NCI-H748 (cell line): Measurements from ENCODE around the gene WNT2.

Experiments
- DNase-seq: peaks from one replicate; lab custom pipeline; 2025; ENCODE audit not compliant: unreplicated experiment; lab: John Stamatoyannopoulos, UW

WNT2 gene

GRCh38 chr7:117322741-117323304 lies at the start of gene WNT2:
Gene WNT2, minus strand, starts transcription at chr7:117323058. Its CDS starts 69 bp downstream, at chr7:117322989.
- DNase-seq: peak; percentile 16

DNA sequence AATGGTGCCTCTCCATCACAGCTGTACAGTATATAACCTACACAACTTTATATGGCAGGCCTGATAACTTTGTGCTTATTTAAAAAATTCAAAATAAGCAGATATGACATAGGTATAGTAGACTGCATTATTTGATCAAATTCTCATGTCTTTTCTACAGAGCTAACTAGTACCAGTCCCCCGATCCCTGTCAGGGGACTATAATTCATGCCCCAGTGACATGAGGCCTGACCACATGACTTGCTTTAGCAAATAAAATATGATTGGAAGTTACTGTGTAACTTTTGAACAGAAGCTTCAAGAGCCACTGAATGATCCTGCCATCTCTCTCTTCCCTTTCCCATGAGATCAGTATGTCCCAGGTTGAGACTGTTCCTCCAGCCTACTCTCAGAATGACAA lies 49.2 kb upstream of the WNT2 start:
- DNase-seq: no peak

- DNase-seq: no peak
Observed at GRCh38 chr7:117364339-117365080, 41.7 kb upstream of the WNT2 start.

- no peak for DNase-seq
Observed at GRCh38 chr7:117362294-117362888, 39.5 kb upstream of the WNT2 start.

- DNase-seq: no peak
Observed at GRCh38 chr7:117350027-117350426, 27.2 kb upstream of the WNT2 start.

DNA sequence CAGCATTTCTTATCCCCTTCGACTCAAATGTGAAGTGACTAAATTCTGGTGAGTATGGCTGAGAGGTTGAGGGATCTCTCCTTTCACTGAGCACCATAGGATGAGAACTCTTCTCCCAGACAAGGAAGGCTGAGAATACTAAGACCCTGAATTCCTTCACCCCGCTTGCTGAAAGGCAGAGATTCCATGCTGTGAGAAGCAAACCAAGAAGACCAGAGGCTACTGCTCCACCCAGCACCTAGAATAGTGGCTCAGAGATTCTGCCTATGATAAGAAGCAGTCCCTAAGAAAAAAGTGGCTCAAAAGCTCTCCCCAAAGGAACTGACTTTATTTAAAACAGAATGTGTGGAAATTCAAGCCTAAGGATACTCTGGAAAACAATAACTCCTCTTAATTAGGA lies 26.7 kb upstream of the WNT2 start:
- no peak for DNase-seq

DNA sequence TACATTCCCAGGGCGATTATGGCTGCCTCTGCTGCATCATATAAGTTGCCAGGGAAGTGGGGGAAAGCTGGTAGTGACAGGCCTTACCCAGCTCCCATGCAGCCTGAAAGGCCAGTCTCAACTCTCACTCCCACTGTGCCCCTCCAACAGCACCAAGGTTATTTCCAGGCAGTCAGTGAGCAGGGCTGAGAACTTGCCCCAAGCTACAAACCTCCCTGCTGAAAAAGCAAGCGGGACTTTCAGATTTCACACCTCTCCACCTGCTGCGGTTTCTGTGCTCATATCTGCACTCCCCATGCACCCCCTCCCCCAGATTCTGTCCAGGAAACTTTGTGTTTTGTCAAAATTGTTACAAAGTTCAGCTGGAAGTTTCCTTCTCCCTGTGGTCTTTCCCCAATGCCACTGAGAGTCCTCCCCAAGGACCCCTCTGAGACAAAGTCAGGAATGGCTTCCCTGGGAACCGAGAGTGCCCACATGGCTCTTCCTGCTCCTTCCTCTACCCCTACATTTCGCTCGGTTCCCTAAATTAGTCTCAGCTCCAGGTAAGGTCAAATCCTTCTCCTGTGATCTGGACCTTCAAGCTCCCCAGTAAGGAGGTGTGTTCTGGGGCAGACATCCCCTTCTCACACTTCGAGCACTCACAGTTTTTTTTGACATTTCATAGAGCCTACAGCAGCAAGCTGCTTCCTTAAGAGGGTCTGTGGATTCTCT lies 25.3 kb upstream of the WNT2 start:
- no peak for DNase-seq

- DNase-seq: peak; percentile 52
Observed at GRCh38 chr7:117347480-117347879, 24.6 kb upstream of the WNT2 start.

DNA sequence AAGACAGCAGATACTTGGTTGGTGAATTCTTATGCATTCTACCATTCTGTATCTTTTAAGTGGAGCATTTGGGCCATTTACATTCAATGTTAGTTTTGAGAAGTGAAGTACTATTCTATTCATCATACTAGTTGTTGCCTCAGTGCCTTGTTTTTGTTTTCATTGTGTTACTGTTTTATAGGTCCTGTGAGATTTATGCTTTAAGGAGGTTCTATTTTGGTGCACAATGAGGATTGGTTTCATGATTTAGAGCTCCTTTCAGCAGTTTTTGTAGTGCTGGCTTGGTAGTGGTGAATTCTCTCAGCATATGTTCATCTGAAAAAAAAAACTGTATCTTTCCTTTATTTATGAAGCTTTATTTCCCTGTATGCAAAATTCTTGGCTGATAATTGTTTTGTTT lies 23.3 kb upstream of the WNT2 start:
- DNase-seq: no peak

- DNase-seq: no peak
Observed at GRCh38 chr7:117338020-117338419, 15.2 kb upstream of the WNT2 start.

DNA sequence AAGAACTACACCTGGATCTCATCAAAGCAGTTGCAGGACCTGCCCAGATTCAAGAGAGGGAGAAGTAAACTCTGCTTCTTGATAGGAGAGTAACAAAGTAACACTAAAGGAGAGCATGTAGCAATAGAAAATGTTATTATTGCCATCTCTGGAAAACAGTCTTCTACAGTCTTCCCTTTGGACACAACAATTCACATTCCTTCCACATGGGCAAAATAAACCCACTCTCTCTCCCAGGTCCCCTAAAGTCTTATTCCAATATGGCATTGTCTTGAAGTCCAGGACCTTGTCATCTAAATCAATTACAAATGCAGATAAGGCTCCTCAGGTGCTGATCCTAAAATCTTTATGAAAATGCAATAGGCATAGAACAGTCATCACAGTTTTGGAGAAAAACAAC lies 10.3 kb upstream of the WNT2 start:
- no peak for DNase-seq

- DNase-seq: no peak
Observed at GRCh38 chr7:117332031-117332430, 9.2 kb upstream of the WNT2 start.

DNA sequence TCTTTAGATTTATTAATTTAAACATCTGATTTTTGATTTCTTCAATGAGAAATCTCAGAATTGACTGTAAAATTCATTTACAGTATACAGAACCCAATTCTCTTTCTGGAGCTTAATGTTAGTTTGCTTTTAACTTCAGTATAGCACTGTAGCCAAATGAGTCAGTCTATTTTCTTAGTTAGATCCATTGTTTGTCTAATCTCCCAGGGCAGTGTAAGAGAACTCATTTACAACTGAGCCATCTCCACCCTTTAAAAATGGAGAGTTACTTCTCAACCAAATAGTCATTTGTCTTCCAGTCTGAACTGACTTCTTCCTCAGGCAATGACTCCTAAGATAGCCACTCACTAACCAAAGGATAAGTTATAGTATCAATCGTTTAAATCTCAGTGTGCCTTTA lies 3.0 kb upstream of the WNT2 start:
- no peak for DNase-seq

DNA sequence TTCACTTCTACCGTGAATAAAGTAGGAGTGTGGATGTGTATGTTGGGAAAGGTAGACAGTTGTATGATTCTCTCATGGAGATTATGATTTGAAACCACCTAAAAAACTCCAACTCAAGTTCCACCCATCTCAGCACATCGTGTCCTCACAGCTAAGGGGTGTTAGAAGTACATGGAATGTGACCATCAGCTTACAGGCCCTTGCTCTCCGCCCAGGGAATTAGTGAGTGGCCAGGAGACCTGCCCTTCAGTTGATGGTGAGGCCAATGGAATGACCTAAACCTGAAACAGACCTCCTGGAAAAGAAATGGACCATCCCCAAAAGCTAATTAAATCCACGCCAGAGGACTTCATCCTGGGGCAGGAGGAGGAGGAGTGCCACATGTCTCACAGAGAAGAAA lies 2.1 kb upstream of the WNT2 start:
- DNase-seq: no peak

DNA sequence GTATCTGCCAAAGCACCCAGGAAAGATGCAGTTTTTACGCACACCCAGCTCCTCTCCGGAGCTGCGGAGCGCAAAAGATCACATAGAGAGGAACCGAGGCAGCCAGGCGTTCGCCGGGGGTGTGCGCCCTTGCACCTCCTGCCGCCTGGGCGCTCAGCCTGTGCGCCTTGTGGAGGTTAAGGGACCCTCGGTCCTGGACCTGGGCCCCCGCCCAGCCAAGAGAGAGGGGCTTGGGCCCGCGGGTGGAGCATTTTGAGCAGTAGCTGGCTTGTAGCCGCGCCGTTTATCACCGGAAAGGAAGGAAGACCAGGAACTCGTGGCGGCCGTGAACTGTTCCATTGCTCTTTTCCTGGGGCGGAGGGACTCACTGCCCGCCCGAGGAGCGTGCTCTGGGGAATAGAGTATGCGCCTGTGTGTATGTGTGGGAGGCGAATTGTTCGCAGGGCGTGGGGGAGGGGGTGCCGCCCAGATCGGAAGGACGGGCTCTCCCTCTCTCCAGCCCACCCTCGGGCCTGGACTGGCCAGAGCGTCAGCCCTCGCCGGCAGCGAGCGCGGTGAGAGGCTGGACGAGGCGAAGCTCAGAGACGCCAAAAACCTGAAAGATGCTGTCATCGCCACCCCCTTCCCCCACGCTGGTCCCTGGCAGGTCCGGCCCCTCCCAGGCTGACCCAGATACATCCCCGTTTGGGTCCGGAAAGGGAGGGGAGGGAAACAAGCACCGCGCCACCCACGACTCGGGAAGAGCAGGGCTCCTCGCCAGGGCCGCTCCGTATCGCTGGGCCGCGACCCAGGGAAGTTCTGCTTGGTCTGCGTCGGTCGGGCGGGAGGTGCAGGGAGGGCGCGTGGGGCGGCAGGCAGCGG lies 1.2 kb upstream of the WNT2 start:
- peak; percentile 62 for DNase-seq

GRCh38 chr7:117323305-117323850 lies 520 bp upstream of the WNT2 start:
- DNase-seq: peak; percentile 35

- DNase-seq: no peak
Observed at GRCh38 chr7:117320523-117320922, 2.3 kb downstream of the WNT2 start.

GRCh38 chr7:117319181-117319580 lies 3.7 kb downstream of the WNT2 start:
- DNase-seq: no peak

DNA sequence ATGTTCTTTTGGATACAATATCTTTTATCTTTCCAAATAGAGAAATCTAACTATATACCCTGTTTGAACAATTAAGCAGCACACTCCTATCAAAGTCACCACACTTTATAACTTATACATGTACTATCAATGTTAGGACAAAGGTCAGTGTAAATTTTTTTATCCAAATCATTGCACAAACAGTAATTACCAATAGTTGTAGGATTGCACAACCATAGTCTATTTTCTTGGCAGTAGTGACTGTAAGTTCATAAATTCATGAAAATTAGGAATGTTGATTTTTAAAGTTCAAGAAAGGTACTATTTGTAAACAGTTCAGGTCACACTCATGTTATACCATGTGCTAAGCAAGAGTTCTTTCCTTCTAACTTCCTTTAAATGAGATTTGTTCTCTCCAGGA lies 9.3 kb downstream of the WNT2 start:
- DNase-seq: no peak
